DND-41 (cell line): ENCODE results near the gene CPNE6.

ENCODE experiments used
- ATAC-seq: fragments of 200-7000 bp; cut with Tn5 transposase; 3 replicates; pipeline ENCODE4 v1.9.1; 2021; ENCODE audit warnings: low read depth; ENCODE audit not compliant: insufficient read depth
- DNase-seq: peaks from one replicate; pipeline ENCODE4 v3.0.0-alpha.2; 2020
- H2AFZ ChIP-seq: 2 replicates; pipeline ENCODE4 v1.6.0; 2012; ENCODE audit warnings: low read depth, low read length
- H3K27ac ChIP-seq: 2 replicates; pipeline ENCODE4 v1.5.1; 2012; ENCODE audit warnings: low read length, inconsistent platforms
- H3K27me3 ChIP-seq: fragments of 200-600 bp; sonication (generic); 2 replicates; pipeline ENCODE4 v1.6.0; 2012; ENCODE audit warnings: low read length, mild to moderate bottlenecking, inconsistent platforms; ENCODE audit not compliant: insufficient read depth, poor library complexity
- H3K36me3 ChIP-seq: 2 replicates; pipeline ENCODE4 v1.5.1; 2012; ENCODE audit warnings: low read length, inconsistent platforms; ENCODE audit not compliant: insufficient read depth
- H3K4me1 ChIP-seq: 2 replicates; pipeline ENCODE4 v1.5.1; 2012; ENCODE audit warnings: mild to moderate bottlenecking, low read length; ENCODE audit not compliant: insufficient read depth
- H3K4me2 ChIP-seq: 2 replicates; pipeline ENCODE4 v1.6.0; 2012; ENCODE audit warnings: mild to moderate bottlenecking, moderate library complexity, low read length, inconsistent platforms; ENCODE audit not compliant: insufficient read depth
- H3K4me3 ChIP-seq, 2 experiments: fragments of 200-600 bp in 1 of 2; shearing (Covaris generic) in 1 of 2; 2 replicates each; pipeline ENCODE4 v1.5.1; 2012 to 2016; ENCODE audit warnings: inconsistent platforms in 2 of 2, low read length in 2 of 2, mild to moderate bottlenecking in 2 of 2, low read depth in 1 of 2, moderate library complexity in 1 of 2
- H3K79me2 ChIP-seq: 2 replicates; pipeline ENCODE4 v1.6.0; 2012; ENCODE audit warnings: low read length, inconsistent platforms; ENCODE audit not compliant: insufficient read depth
- H3K9ac ChIP-seq: 2 replicates; pipeline ENCODE4 v1.6.0; 2012; ENCODE audit warnings: low read depth, mild to moderate bottlenecking, inconsistent platforms, low read length, moderate library complexity
- H3K9me3 ChIP-seq: 2 replicates; pipeline ENCODE4 v1.5.1; 2012; ENCODE audit warnings: low read length, moderate library complexity, mild to moderate bottlenecking, inconsistent platforms; ENCODE audit not compliant: insufficient read depth, severe bottlenecking
- H4K20me1 ChIP-seq: 2 replicates; pipeline ENCODE4 v1.6.0; 2012; ENCODE audit warnings: low read length; ENCODE audit not compliant: insufficient read depth
- CTCF ChIP-seq: IDR thresholded peaks from 2 replicates; pipeline ENCODE4 v1.5.1; 2012; ENCODE audit warnings: borderline replicate concordance, low read length, moderate library complexity, mild to moderate bottlenecking; ENCODE audit not compliant: poor library complexity, severe bottlenecking; ENCODE audit errors: extremely low read depth
- EZH2 ChIP-seq: IDR thresholded peaks from 3 replicates; pipeline ENCODE4 v1.6.1; 2012; ENCODE audit warnings: borderline replicate concordance, low read depth, mild to moderate bottlenecking, moderate library complexity, low read length, inconsistent platforms; ENCODE audit not compliant: severe bottlenecking

CPNE6 gene

GRCh38 chr14:24055971-24056799 is 15.2 kb upstream of the CPNE6 start:
- no peaks in the 10 kb centered on the region for H3K9me3 ChIP-seq
- H3K4me1 ChIP-seq, result peaks cover 20% of the 10 kb centered on the region
- no peak for ATAC-seq
- H3K27ac ChIP-seq, result no peak overlapping the region
- H3K27me3 ChIP-seq, result no peaks in the 10 kb centered on the region
- no peak overlapping the region for H3K9ac ChIP-seq
- H3K4me3 ChIP-seq, result no peak overlapping the region
- H3K36me3 ChIP-seq, result no peaks in the 10 kb centered on the region
- no peaks in the 10 kb centered on the region for H3K79me2 ChIP-seq
- H4K20me1 ChIP-seq, result 0 out of 2 replicates have a peak, but pooled peaks cover 2% of the 10 kb centered on the region
- H2AFZ ChIP-seq, result no peak overlapping the region
- no peak for TF ChIP-seq CTCF
- no peak for TF ChIP-seq EZH2
- DNase-seq, result no peak
- H3K4me2 ChIP-seq, result no peak overlapping the region

GRCh38 chr14:24056800-24057184 is 14.6 kb upstream of the CPNE6 start:
- no peaks in the 10 kb centered on the region for H3K27me3 ChIP-seq
- H3K9ac ChIP-seq, result no peak overlapping the region
- no peak overlapping the region for H2AFZ ChIP-seq
- H3K79me2 ChIP-seq, result no peaks in the 10 kb centered on the region
- H3K36me3 ChIP-seq, result no peaks in the 10 kb centered on the region
- TF ChIP-seq EZH2 (no peak), CTCF (no peak)
- peaks cover 14% of the 10 kb centered on the region for H3K4me1 ChIP-seq
- no peak overlapping the region for H3K27ac ChIP-seq
- H3K9me3 ChIP-seq, result no peaks in the 10 kb centered on the region
- H3K4me2 ChIP-seq, result no peak overlapping the region
- H4K20me1 ChIP-seq, result 0 out of 2 replicates have a peak, but pooled peaks cover 2% of the 10 kb centered on the region
- H3K4me3 ChIP-seq, result no peak overlapping the region
- ATAC-seq (no peak), DNase-seq (no peak)

- H3K27ac ChIP-seq, result no peak overlapping the region
- no peaks in the 10 kb centered on the region for H3K9me3 ChIP-seq
- no peak overlapping the region for H2AFZ ChIP-seq
- no peaks in the 10 kb centered on the region for H3K36me3 ChIP-seq
- no peak overlapping the region for H3K4me2 ChIP-seq
- H3K79me2 ChIP-seq, result no peaks in the 10 kb centered on the region
- TF ChIP-seq EZH2 (no peak), CTCF (no peak)
- ATAC-seq (no peak), DNase-seq (no peak)
- peaks cover 10% of the 10 kb centered on the region for H3K4me1 ChIP-seq
- H4K20me1 ChIP-seq, result 0 out of 2 replicates have a peak, but pooled peaks cover 2% of the 10 kb centered on the region
- no peak overlapping the region for H3K9ac ChIP-seq
- no peaks in the 10 kb centered on the region for H3K27me3 ChIP-seq
- no peak overlapping the region for H3K4me3 ChIP-seq
Observed at GRCh38 chr14:24057271-24057670, 14.1 kb upstream of the CPNE6 start.
